GM18526 (cell line): Measurements from ENCODE around the gene PRSS27.

Experiments used
- POLR2A ChIP-seq: IDR thresholded peaks from 3 replicates; pipeline ENCODE4 v1.6.1; 2011; ENCODE audit not compliant: insufficient read length; ENCODE audit errors: extremely low read depth

Gene PRSS27

DNA sequence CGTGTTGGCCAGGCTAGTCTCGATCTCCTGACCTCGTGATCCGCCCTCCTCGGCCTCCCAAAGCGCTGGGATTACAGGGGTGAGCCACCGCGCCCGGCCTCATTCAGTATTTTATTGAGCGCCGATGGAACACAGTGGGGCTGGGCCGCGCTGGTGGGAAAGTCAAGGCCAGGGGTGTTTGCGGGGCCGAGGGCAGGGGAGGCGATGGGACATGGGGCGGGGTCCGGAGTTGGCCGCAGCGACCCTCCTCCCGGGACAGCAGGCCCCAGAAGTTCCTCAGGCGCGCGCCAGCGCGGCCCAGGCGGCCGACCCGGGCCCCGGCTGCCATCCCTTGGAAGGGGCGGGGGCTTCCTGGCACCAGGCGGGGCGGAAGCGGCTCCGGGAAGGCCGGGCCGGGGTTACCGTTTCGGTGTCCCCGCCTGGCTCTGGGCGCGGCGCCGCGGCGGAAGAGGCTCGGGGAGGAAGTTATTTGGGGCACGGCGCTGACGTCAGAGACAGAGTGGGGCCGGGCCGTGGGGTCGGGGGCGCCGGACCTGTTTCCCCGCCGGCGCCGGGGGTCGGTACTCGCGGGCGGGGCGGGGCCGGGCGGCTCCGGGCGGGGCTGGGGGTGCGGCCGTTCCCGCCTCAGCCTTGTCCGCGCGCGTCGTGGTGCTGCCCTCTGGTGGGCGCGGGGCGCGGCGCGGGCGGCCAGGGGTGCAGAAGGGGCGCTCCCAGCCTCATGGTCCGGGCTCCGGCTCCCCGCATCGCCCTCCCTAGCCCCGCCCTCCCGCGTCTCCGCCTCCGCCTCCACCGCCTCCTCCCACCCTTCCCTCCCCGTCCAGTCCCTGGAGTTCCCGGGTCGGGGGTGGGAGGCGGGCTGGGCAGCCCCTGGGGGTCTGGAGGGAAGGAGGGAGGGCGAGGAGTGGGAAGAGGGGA is 952 bp upstream of the PRSS27 start:
- TF ChIP-seq POLR2A: peak; percentile 69

DNA sequence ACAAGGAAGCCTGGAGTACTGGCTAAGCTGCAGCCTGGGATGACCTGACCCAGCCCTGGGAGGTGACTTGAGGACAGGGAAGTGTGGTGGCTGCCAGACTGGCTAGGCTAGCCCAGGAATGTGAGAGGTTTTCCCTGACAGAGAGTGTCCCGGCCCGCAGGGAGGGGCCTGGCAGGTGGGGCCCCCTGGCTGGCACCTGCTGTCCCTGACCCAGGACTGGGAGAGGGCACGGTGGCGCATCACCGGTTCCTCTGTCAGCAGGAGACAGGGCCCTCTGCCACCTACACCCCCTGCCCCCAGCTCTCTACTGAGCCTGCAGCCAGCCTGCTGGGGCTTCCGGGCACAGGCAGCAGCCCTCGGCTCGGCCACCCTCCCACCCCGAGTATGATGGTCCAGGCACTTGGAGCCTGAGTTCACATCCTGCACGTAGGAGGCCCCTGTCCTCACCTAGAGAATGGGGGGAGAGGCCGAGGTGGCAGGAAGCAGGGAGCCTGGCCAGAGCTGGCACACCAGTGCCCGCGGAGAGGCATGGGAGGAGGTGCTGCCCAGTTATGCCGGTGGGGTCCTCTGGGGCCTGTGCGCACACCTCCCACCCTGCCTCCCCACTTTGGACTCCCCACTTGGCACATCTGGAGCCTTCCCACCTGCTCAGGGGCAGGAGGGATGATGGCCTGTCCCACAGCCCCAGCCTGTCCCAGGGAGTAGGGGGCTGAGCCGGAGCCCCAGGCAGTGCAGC is 528 bp downstream of the PRSS27 start:
- no peak for TF ChIP-seq POLR2A

DNA sequence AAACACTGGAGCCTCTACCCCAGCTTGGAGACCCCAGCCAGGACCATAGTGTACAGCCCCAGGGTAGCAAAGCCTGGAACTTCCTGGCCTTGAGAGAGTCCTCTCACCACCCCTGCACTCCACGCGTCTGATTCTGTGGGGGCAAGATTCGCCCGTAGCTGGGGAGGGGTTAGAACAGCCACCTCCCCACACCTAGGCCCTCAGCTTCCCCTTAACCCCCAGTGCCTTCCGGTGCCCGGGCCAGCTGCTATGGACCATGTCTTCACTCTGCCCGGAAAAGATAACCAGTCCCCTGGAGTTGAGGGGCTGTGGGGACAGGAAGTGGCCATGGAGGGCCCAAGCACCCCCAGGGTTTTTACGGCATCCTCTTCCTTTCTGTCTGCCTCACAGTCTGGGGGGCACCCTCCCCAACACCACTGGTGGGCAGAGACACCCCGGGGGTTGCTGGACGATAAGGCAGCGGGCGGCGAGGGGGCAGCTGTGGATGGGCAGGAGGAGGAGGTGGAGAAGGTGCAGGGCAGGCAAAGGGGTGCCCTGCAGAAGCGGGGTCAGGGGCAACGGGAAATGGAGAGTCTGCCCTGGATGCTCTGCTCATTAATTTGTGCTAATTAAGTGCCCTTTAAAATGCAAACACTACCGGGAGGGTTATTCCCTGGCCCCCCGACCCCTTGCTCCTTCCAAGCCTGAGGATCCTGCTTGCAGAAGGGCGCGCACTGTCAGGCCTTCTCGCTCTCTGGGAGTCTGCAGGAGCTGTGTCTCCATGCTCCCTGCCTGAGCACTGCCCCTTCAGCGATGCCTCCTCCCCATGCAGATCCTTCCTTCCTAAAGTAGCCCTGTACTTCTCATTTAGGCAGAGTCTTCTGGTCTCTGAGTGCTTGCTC is 2.4 kb downstream of the PRSS27 start:
- TF ChIP-seq POLR2A: no peak

DNA sequence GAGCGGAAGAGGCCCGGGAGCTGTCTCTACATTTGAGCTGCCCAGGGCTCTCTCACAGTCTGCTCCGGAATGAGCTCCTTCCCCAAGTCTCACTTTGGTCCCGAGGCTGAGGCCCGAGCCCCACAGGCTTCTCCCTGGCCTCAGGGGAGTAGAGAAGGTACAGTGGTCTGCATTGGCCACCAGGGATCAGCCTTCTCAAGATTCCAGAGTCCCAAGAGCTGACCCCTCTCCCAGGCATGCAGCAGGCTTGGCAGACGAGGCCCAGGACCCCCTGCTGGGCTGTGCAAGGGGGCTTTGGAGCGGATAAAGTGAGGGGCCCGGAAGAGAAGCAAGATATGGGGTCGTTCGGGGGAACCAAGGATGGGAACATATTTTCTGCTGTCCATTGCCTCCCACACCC is 3.1 kb downstream of the PRSS27 start:
- no peak for TF ChIP-seq POLR2A

DNA sequence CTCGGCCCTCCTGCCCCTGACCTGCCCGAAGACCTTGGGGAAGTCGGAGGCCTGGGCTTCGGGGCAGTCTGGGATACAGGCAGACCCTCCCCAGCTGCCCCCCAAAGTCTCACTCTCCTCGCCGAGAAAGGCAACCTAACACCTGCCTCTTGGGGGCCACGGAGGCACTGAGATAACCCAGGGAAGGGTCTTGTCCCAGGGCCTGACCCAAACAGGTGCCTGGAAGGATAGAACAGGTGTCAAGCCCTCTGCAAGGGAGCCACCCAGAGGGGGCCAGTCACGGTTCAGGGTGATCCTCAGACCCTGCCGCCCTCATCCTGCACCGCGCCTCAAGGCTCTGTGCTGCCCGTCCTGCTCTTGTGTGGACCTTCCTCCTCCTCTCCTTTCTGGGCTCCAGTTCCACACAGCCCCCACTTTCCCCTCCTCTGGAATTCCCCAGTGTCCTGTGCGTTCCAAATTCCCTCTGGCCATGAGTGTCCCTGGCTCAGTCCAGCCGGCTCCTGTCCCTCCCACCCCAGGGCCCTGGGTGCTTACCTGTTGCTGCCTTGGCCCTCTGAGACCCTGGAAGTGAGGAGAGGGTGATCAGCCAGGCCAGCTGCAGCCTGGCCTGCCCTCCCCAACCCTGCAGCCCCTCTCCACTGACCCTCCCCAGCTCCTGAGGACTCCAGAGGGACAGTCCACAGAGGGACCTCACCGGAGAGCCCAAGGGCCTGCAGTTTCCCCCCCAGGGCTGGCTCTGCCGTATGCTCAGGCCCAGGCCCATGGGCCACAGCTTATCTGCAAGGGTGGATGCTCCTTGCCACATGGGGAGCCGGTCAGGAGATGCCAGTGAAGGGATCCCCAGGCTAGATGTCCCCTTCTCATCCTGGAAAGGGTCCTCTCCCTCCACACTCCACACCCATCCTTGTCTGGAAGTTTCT is 3.8 kb downstream of the PRSS27 start:
- TF ChIP-seq POLR2A: no peak

DNA sequence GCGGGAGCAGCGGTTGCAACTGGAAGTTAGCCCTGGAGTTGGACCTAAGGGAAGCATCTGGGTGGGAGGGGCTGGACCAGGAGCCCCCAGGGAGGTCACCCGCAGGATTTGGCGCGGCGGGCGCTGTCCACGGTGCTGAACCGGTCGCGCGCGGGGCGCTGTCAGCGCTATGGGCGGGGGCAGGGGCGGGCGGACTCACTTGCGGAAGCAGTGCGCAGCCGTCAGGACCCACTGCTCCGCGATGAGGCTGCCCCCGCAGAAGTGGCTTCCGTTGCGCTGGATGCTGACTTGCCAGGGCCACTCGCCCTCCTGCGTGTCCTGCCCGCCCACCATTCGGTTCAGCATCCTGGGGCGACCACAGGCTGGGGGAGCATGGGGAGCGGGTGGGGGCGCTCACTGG is 4.5 kb downstream of the PRSS27 start:
- TF ChIP-seq POLR2A: no peak

DNA sequence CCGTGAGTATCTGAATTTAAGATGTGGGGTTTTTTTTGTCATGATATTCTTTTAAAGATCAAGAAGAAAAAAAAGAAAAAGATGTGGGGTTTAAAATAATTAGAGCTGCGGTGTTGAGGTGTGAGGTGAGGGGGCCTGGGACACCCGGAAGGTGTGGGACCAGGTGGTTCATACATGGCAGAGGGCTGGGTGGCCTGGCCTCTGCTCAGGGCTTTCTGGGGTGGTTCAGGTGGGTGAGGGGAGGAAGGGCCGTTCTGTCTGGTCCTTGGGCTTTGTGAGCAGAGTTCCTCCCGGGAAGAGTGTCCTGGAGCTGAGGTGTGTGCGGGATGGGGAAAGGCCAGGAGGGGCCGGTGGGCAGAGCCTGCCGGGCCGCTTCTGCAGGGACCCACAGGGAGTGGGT is 5.0 kb downstream of the PRSS27 start:
- TF ChIP-seq POLR2A: no peak

DNA sequence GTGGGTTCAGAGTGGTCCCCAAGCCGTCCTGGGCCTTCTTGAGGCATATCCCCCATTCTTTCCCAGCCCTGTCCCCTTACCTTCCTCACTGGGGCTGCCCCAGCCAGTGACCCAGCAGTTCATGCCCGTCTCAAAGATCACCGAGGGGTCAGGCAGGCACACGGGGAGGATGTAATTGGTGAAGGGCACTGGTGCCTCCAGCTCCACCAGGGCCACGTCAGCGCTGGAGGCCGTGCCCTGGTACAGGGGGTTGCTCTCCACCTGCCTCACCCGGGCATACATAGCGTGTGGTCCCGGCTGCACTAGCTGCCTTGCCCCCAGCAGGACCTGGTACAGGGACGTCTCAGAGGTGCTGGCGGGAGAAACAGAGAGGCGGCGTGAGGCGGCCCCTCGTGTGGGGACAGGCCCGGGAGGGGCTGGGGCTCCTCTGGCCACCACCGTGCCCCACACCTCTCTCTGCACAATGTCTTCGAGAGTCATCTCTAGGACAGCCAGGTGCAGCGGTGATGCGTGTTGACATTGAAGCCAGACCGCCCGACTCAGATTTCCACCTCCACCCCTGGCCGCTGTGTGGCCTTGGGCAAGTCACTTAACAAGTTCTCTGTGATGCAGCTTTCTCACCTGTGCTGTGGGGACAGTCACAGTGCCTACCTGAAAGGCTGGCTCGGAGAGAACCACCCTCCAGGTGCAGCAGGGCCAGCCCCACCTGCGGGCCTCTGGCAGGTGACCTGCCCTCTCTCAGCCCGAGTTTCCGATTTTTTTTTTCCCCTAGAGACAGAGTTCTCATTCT is 5.8 kb downstream of the PRSS27 start:
- no peak for TF ChIP-seq POLR2A

DNA sequence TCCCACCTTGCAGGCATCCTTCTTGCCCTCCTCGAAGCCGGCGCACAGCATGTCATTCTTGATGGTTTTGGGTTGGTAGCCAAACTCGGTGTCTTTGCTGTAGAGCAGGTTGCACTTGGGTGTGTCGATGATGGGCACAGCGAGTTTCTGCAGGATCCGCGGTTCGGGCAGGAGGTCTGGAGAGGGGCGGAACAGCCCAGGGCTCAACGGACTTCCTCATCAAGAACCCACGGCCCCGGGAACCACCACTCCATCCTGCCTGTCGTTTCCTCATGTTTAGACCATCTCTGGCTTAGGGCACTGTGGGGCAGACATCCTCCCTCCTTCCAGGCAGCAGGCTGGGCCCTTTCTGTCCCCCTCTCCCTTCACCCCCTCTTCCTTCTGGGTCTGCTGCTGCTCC is 6.5 kb downstream of the PRSS27 start:
- no peak for TF ChIP-seq POLR2A

DNA sequence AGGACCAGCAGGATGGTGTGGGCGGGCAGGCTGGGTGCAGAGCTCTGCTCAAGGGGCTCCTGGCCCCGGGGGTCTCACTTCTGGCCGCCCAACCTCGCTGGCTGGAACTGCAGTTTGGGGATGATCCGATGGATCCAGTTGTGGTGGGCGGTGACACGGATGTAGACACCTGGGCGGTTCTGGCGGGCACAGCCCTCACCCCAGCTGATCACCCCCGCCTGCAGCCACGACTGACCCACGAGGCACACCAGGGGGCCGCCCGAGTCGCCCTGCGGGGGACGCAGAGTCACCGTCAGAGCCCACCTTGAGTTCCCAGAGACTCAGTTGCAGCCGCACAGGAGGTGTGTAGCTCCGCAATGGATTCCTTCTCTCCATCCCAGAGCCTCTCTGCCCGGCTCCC is 7.5 kb downstream of the PRSS27 start:
- TF ChIP-seq POLR2A: no peak

DNA sequence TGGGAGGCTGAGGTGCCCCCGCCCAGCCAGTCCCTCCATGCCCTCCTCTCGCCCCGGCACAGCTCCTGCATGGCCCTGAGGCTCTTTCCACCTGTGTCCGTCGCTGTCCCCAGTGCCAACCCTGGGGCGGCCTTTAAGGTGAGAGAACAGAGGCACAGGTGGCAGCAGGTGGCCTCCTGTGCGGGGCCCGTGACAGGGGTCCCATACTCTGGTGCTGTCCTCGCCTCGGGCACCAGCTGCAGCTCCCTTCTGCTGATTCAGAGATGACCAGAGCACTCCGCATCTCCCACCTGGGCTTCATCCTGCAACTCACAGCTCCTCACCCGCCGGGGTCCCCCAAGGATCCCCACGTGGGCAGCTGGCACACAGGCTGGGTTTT is 8.0 kb downstream of the PRSS27 start:
- TF ChIP-seq POLR2A: no peak

DNA sequence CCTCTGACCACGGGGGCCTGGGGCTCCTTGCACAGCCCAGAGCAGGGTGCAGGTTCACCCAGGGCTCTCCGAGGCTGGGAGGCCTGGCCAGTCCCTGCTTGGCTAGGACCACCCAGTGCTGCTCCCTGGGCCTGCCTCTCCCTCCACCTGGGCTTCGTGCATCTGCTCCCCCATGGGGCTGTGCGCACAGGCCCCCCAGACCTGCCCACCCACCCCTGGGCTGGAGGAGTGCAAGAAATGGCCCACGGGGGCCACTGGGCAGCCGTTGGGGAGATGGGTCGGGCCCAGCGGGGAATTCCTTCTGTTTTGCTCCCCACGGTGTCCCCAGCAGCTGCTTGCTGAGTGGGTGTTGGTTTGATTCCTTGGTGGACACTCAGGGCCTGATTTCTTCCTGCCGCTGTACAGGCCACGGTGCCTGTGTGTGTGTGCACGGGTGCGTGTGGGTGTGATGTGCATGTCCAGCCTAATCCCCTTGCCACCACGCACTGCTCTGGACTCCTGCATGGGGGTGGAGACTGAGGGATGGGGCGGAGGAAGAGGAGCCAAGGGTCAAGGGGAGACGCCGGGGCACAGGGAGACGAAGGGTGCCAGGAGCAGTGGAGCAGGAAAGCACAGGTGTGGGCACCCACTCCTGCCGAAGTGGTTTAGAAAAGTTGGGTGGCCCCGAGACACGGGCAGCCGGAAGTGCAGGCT is 8.5 kb downstream of the PRSS27 start:
- TF ChIP-seq POLR2A: no peak

DNA sequence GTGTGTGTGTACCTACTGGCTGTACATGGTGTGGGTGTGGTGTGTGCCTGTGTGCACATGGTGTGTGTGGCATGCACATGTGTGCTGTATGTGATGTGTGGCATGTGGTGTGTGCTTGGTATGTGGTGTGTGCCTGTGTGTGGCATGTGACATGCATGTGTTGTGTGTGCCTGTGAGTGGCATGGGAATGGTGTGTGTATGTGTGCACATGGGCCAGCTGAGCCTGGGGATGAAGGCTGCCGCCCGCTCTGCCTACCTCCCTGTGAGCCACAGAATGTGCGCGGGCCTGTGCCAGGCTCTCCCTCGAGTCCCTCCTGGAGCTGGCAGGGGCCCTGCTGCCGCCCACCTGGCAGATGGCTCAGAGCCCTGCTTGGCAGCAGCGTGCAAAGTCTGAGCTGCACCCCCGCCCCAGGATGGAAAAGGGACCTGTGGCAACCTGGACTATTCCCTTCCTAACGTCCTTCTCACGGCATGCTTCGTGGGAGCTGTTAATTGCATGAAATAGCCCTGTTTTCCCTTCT is 9.3 kb downstream of the PRSS27 start:
- no peak for TF ChIP-seq POLR2A
